A549 (cell line): ENCODE results near the gene SH3BP2.

Experiments used
- CTCF ChIP-seq: fragments of >200 bp; sonication (Bioruptor Twin); formaldehyde crosslinking; IDR thresholded peaks from 3 replicates; pipeline ENCODE4 v1.5.1; 2016
- RARB ChIP-seq: fragments of 250-450 bp; sonication (Bioruptor Pico); IDR thresholded peaks from 2 replicates; pipeline ENCODE4 v1.8.0; 2021; ENCODE audit warnings: mild to moderate bottlenecking, moderate library complexity
- SMC3 ChIP-seq: fragments of >200 bp; sonication (Bioruptor Twin); formaldehyde crosslinking; IDR thresholded peaks from 3 replicates; pipeline ENCODE4 v1.6.1; 2018; ENCODE audit warnings: inconsistent platforms

GRCh38 chr4:2830632-2831610, 38.0 kb downstream of the SH3BP2 start:
- TF ChIP-seq SMC3 (no peak), CTCF (no peak), RARB (no peak)
